Measurements from ENCODE around the gene DENND1A. TPM values are rescaled to one million over a fixed set of nuclear protein-coding genes. Genes with fewer than 3 reads are reported as not detected.

The DENND1A gene
- total and polyA plus RNA-seq, 2 of the 13 experiments (the other 11 are each of a cell fraction or from before 2014, with no cell fraction given), result 14.8 to 30.1 TPM

- TF ChIP-seq POLR2G (IDR thresholded peaks at IDR 0.05; ENCODE audit: low read depth, low read length), result peak; percentile 74
- TF ChIP-seq SIN3A (IDR thresholded peaks at IDR 0.05; ENCODE audit: borderline replicate concordance, low read depth, low read length), result peak; percentile 12; the same call in 1 of the 2 replicates
- peak; percentile 78 for TF ChIP-seq ZNF652 (CRISPR knock-in tag; IDR thresholded peaks at IDR 0.05; ENCODE audit: borderline replicate concordance, low read depth)
- TF ChIP-seq KAT8 (CRISPR knock-in tag; IDR thresholded peaks at IDR 0.05), result peak; percentile 59; the same call in 1 of the 2 replicates
- no peak for TF ChIP-seq ZNF460 (CRISPR knock-in tag; IDR thresholded peaks at IDR 0.05; ENCODE audit: borderline replicate concordance)
- TF ChIP-seq ZGPAT (CRISPR knock-in tag; IDR thresholded peaks at IDR 0.05), result peak; percentile 56; the same call in 1 of the 2 replicates
- no peak for TF ChIP-seq GPBP1L1 (CRISPR knock-in tag; IDR thresholded peaks at IDR 0.05)
- TF ChIP-seq ZNF318 (CRISPR knock-in tag; IDR thresholded peaks at IDR 0.05), result no peak; the same call in 1 of the 2 replicates
- 0 out of 2 replicates have a peak, but pooled peaks have one; percentile 34 for TF ChIP-seq ZNF501 (CRISPR knock-in tag; IDR thresholded peaks at IDR 0.05)
- no peak; the same call in 1 of the 2 replicates for TF ChIP-seq TMF1 (CRISPR knock-in tag; IDR thresholded peaks at IDR 0.05; ENCODE audit: low read depth)
- TF ChIP-seq MED8 (CRISPR knock-in tag; IDR thresholded peaks at IDR 0.05; ENCODE audit: insufficient replicate concordance), result no peak
- peak; percentile 37 for TF ChIP-seq SAP130 (CRISPR knock-in tag; IDR thresholded peaks at IDR 0.05; ENCODE audit: low read depth)
- no peak for TF ChIP-seq MAFK (conservative IDR thresholded peaks at IDR 0.05 in 1 of 2, IDR thresholded peaks at IDR 0.05 in 1 of 2; ENCODE audit: low read length in 2 of 2)
- no peak for TF ChIP-seq RFX1 (IDR thresholded peaks at IDR 0.05)
- TF ChIP-seq NRL (CRISPR knock-in tag; IDR thresholded peaks at IDR 0.05; ENCODE audit: borderline replicate concordance), result 0 out of 2 replicates have a peak, but pooled peaks have one; percentile 37
- no peak for TF ChIP-seq ZNF367 (CRISPR knock-in tag; IDR thresholded peaks at IDR 0.05; ENCODE audit: borderline replicate concordance)
- 0 out of 2 replicates have a peak, but pooled peaks have one; percentile 12 for TF ChIP-seq ZNF235 (CRISPR knock-in tag; IDR thresholded peaks at IDR 0.05; ENCODE audit: borderline replicate concordance)
Measured at GRCh38 chr9:123929870-123930831, at the start of gene DENND1A (continued).
